Transverse colon (tissue), 4 donors: Measurements from ENCODE around the gene PRAF2.

Experiments
- EP300 ChIP-seq: sonication (generic); formaldehyde crosslinking; IDR thresholded peaks from one replicate; pipeline ENCODE4 v1.6.1; 2017; ENCODE audit warnings: antibody characterized with exemption, low read depth
- POLR2A ChIP-seq: fragments of 450-650 bp; IDR thresholded peaks from one replicate; pipeline ENCODE4 v1.6.1; 2016; ENCODE audit warnings: antibody characterized with exemption, mild to moderate bottlenecking, moderate library complexity
- POLR2AphosphoS5 ChIP-seq, 3 donors: sonication (generic); formaldehyde crosslinking; IDR thresholded peaks; one replicate each; pipeline ENCODE4 v1.6.1; 2016; ENCODE audit warnings: antibody characterized with exemption in 3 of 3
- TF ChIP-seq, protein P1 (sequence below), 5 experiments: fragments of 200-600 bp in 3 of 5; fragments of 450-650 bp in 2 of 5; sonication (generic) in 3 of 5; IDR thresholded peaks; 1 replicate in 2 of 5; 2 replicates in 3 of 5; pipeline ENCODE4 v1.5.1; 2016 to 2017; ENCODE audit warnings: antibody characterized with exemption in 5 of 5, inconsistent platforms in 3 of 5, mild to moderate bottlenecking in 2 of 5, moderate library complexity in 1 of 5

DNA sequence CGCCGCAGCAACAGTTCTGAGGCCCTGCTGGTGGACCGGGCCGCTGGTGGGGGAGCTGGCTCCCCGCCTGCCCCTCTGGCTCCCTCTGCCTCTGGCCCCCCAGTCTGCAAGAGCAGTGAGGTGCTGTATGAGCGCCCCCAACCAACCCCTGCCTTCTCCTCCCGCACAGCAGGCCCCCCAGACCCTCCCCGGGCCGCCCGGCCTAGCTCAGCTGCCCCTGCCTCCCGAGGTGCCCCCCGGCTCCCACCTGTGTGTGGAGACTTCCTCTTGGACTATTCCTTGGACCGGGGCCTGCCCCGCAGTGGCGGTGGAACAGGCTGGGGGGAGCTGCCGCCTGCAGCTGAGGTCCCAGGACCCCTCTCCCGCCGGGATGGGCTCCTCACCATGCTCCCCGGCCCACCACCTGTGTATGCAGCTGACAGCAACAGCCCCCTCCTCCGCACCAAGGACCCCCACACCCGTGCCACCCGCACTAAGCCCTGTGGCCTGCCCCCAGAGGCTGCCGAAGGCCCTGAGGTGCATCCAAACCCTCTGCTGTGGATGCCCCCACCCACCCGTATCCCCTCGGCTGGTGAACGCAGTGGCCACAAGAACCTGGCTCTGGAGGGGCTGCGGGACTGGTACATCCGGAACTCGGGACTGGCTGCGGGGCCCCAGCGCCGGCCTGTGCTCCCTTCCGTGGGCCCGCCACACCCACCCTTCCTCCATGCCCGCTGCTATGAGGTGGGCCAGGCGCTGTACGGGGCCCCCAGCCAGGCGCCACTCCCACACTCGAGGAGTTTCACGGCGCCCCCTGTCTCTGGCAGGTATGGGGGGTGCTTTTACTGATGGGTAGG, 6.3 kb downstream of the PRAF2 start:
- TF ChIP-seq, protein P1, sequence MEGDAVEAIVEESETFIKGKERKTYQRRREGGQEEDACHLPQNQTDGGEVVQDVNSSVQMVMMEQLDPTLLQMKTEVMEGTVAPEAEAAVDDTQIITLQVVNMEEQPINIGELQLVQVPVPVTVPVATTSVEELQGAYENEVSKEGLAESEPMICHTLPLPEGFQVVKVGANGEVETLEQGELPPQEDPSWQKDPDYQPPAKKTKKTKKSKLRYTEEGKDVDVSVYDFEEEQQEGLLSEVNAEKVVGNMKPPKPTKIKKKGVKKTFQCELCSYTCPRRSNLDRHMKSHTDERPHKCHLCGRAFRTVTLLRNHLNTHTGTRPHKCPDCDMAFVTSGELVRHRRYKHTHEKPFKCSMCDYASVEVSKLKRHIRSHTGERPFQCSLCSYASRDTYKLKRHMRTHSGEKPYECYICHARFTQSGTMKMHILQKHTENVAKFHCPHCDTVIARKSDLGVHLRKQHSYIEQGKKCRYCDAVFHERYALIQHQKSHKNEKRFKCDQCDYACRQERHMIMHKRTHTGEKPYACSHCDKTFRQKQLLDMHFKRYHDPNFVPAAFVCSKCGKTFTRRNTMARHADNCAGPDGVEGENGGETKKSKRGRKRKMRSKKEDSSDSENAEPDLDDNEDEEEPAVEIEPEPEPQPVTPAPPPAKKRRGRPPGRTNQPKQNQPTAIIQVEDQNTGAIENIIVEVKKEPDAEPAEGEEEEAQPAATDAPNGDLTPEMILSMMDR (IDR thresholded peaks at IDR 0.05), result no peak
- TF ChIP-seq POLR2AphosphoS5 (IDR thresholded peaks at IDR 0.05), result no peak
- TF ChIP-seq EP300, result no peak
- TF ChIP-seq POLR2A, result no peak
